Neural cell (in vitro differentiated cells): ENCODE measurements around the gene BUD23. TPM values are rescaled to one million over a fixed set of nuclear protein-coding genes. Genes with fewer than 3 reads are reported as not detected.

Experiments used
- H2AFZ ChIP-seq: fragments of 200-600, 300-800 bp; sonication (generic), shearing (Covaris generic); 2 replicates; pipeline ENCODE4 v1.6.0; 2014; ENCODE audit warnings: low read depth, mild to moderate bottlenecking, antibody characterized with exemption, low read length, moderate library complexity
- H3F3A ChIP-seq: fragments of 200-600 bp; shearing (Covaris generic); 2 replicates; pipeline ENCODE4 v1.6.1; 2016; ENCODE audit warnings: mild to moderate bottlenecking, moderate library complexity, mixed read lengths, antibody characterized with exemption, low read length; ENCODE audit not compliant: insufficient read depth, poor library complexity, severe bottlenecking
- H3K27ac ChIP-seq: fragments of 200-600, 300-800 bp; sonication (generic), shearing (Covaris generic); 2 replicates; pipeline ENCODE4 v1.5.1; 2014; ENCODE audit warnings: mild to moderate bottlenecking, low read length, moderate library complexity
- H3K27me3 ChIP-seq: fragments of 300-800, 200-600 bp; sonication (generic), shearing (Covaris generic); 2 replicates; pipeline ENCODE4 v1.6.0; 2014; ENCODE audit warnings: mild to moderate bottlenecking, low read depth, low read length, moderate library complexity; ENCODE audit not compliant: insufficient read depth
- H3K36me3 ChIP-seq: fragments of 300-800, 200-600 bp; sonication (generic), shearing (Covaris generic); 2 replicates; pipeline ENCODE4 v1.5.1; 2014; ENCODE audit warnings: mild to moderate bottlenecking, antibody characterized with exemption, low read length, moderate library complexity; ENCODE audit not compliant: insufficient read depth
- H3K4me2 ChIP-seq: fragments of 300-800, 200-600 bp; sonication (generic), shearing (Covaris generic); 2 replicates; pipeline ENCODE4 v1.6.0; 2014; ENCODE audit warnings: mild to moderate bottlenecking, low read length
- H3K4me3 ChIP-seq: fragments of 300-800, 200-600 bp; sonication (generic), shearing (Covaris generic); 2 replicates; pipeline ENCODE4 v1.5.1; 2014; ENCODE audit warnings: mild to moderate bottlenecking, low read length, moderate library complexity
- H3K79me2 ChIP-seq: fragments of 200-600 bp; shearing (Covaris generic); replicated peaks from 2 replicates; pipeline ENCODE4 v1.6.0; 2014; ENCODE audit warnings: mild to moderate bottlenecking, low read length, moderate library complexity; ENCODE audit not compliant: insufficient read depth
- H3K9ac ChIP-seq: fragments of 300-800, 200-600 bp; sonication (generic), shearing (Covaris generic); 2 replicates; pipeline ENCODE4 v1.6.1; 2016; ENCODE audit warnings: mild to moderate bottlenecking, low read length, mixed read lengths
- H3K9me2 ChIP-seq: fragments of 200-600 bp; shearing (Covaris generic); 2 replicates; pipeline ENCODE4 v1.6.1; 2016; ENCODE audit warnings: mild to moderate bottlenecking, low read length, mixed read lengths; ENCODE audit not compliant: insufficient read depth
- H3K9me3 ChIP-seq: fragments of 200-600, 300-800 bp; sonication (generic), shearing (Covaris generic); 2 replicates; pipeline ENCODE4 v1.6.1; 2016; ENCODE audit warnings: mild to moderate bottlenecking, mixed run types, low read length, moderate library complexity, mixed read lengths
- H4K20me1 ChIP-seq: fragments of 200-600 bp; shearing (Covaris generic); 2 replicates; pipeline ENCODE4 v1.6.1; 2016; ENCODE audit warnings: mild to moderate bottlenecking, mixed run types; ENCODE audit not compliant: insufficient read depth
- EP300 ChIP-seq: fragments of 450-650 bp; conservative IDR thresholded peaks from 2 replicates; pipeline ENCODE4 v1.6.1; 2014; ENCODE audit warnings: antibody characterized with exemption, mild to moderate bottlenecking, moderate library complexity; ENCODE audit not compliant: poor library complexity, severe bottlenecking
- EZH2 ChIP-seq: fragments of 200-600, 300-800 bp; shearing (Covaris generic), sonication (generic); IDR thresholded peaks from 2 replicates; pipeline ENCODE4 v1.6.1; 2014; ENCODE audit warnings: antibody characterized with exemption, low read length, borderline replicate concordance, mild to moderate bottlenecking; ENCODE audit not compliant: insufficient read depth, poor library complexity, severe bottlenecking
- MXI1 ChIP-seq: fragments of 450-650 bp; conservative IDR thresholded peaks from 2 replicates; pipeline ENCODE4 v1.6.1; 2014; ENCODE audit warnings: antibody characterized with exemption, mild to moderate bottlenecking; ENCODE audit not compliant: poor library complexity, severe bottlenecking
- POLR2AphosphoS5 ChIP-seq: IDR thresholded peaks from 2 replicates; pipeline ENCODE4 v1.6.1; 2012
- RAD21 ChIP-seq: fragments of 450-650 bp; conservative IDR thresholded peaks from 2 replicates; pipeline ENCODE4 v1.6.1; 2014; ENCODE audit warnings: antibody characterized with exemption, mild to moderate bottlenecking, moderate library complexity
- SMC3 ChIP-seq: fragments of 450-650 bp; conservative IDR thresholded peaks from 2 replicates; pipeline ENCODE4 v1.6.1; 2014; ENCODE audit warnings: antibody characterized with exemption, mild to moderate bottlenecking, moderate library complexity; ENCODE audit not compliant: poor library complexity
- TAF1 ChIP-seq: IDR thresholded peaks from 2 replicates; pipeline ENCODE4 v1.6.1; 2012; ENCODE audit warnings: low read depth
- polyA plus RNA-seq: library from polyadenylated mRNA; depleted of rRNA; stranded (reverse); fragments of >200 nt; gene quantifications from 2 replicates; pipeline ENCODE4 v1.2.3, GENCODE V29; 2014
- TF ChIP-seq, protein P1 (sequence below): IDR thresholded peaks from 2 replicates; pipeline ENCODE4 v1.6.1; 2012; ENCODE audit warnings: borderline replicate concordance
- TF ChIP-seq, protein P2 (sequence below): fragments of 450-650 bp; IDR thresholded peaks from 2 replicates; pipeline ENCODE4 v1.5.1; 2014; ENCODE audit warnings: antibody characterized with exemption, mild to moderate bottlenecking, moderate library complexity; ENCODE audit not compliant: poor library complexity, severe bottlenecking

BUD23 gene
- polyA plus RNA-seq, 1 donor from 2014 or later, result 82.9 TPM

DNA sequence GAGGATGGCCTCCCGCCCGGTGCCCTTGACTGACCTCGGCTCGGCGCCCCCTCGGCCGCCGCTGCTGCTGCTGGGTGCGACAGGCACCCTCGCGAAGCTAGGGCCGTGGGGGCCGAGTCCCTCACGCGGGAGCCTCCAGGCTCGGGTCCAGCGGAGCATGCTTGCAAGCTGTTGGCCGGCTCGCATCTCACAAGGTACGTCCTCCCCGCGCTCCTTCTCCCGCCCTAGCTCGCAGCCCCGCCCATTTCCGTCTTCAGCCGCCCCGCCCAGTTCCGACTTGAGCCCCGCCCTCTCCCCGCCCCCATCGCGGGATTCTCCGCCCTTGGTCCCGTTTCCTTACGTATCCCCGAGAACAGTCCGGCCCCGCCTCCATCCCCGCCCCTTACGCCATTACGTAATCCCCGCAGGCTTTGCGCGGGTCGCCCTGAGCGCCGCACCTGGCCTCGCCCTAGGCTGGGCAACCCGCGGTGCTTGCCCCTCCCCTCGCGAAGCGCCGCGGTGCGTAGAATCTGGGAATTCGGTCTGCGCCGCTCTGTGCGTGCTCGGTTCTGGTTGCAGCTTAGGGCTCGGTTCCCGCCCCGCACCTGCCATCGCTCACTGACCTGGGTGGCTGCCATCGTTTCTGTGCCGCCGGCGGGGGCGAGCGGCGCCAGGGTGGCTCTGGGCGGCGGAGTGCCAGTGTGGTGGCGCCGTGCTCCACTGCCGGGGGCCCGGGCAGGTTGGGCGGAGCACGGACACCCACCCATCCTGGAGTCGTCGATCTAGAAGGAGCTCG lies 55.4 kb downstream of the BUD23 start, which contains the start of gene ABHD11:
TSS of gene ABHD11 (minus strand) at position 191 of the 775 bp plus-strand sequence. CDS start at position 159, 32 bp downstream.
- H3K4me2 ChIP-seq, result peak within 1 kb of the TSS; percentile 80
- H3K79me2 ChIP-seq, result no peaks in the 10 kb centered on the region
- H2AFZ ChIP-seq, result peak within 1 kb of the TSS; percentile 98
- TF ChIP-seq POLR2AphosphoS5 (peak; percentile 99), TAF1 (peak; percentile 82), RAD21 (peak; percentile 36), SMC3 (peak; percentile 49), MXI1 (peak; percentile 72), EP300 (peak; percentile 64), EZH2 (no peak)
- TF ChIP-seq, protein P1, sequence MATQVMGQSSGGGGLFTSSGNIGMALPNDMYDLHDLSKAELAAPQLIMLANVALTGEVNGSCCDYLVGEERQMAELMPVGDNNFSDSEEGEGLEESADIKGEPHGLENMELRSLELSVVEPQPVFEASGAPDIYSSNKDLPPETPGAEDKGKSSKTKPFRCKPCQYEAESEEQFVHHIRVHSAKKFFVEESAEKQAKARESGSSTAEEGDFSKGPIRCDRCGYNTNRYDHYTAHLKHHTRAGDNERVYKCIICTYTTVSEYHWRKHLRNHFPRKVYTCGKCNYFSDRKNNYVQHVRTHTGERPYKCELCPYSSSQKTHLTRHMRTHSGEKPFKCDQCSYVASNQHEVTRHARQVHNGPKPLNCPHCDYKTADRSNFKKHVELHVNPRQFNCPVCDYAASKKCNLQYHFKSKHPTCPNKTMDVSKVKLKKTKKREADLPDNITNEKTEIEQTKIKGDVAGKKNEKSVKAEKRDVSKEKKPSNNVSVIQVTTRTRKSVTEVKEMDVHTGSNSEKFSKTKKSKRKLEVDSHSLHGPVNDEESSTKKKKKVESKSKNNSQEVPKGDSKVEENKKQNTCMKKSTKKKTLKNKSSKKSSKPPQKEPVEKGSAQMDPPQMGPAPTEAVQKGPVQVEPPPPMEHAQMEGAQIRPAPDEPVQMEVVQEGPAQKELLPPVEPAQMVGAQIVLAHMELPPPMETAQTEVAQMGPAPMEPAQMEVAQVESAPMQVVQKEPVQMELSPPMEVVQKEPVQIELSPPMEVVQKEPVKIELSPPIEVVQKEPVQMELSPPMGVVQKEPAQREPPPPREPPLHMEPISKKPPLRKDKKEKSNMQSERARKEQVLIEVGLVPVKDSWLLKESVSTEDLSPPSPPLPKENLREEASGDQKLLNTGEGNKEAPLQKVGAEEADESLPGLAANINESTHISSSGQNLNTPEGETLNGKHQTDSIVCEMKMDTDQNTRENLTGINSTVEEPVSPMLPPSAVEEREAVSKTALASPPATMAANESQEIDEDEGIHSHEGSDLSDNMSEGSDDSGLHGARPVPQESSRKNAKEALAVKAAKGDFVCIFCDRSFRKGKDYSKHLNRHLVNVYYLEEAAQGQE, result peak; percentile 87
- TF ChIP-seq, protein P2, sequence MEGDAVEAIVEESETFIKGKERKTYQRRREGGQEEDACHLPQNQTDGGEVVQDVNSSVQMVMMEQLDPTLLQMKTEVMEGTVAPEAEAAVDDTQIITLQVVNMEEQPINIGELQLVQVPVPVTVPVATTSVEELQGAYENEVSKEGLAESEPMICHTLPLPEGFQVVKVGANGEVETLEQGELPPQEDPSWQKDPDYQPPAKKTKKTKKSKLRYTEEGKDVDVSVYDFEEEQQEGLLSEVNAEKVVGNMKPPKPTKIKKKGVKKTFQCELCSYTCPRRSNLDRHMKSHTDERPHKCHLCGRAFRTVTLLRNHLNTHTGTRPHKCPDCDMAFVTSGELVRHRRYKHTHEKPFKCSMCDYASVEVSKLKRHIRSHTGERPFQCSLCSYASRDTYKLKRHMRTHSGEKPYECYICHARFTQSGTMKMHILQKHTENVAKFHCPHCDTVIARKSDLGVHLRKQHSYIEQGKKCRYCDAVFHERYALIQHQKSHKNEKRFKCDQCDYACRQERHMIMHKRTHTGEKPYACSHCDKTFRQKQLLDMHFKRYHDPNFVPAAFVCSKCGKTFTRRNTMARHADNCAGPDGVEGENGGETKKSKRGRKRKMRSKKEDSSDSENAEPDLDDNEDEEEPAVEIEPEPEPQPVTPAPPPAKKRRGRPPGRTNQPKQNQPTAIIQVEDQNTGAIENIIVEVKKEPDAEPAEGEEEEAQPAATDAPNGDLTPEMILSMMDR, result peak; percentile 44
- peak within 1 kb of the TSS; percentile 97 for H3K9ac ChIP-seq
- H3K9me3 ChIP-seq, result no peaks in the 10 kb centered on the region
- no peaks in the 10 kb centered on the region for H3F3A ChIP-seq
- peak within 1 kb of the TSS; percentile 84 for H3K27ac ChIP-seq
- no peaks in the 10 kb centered on the region for H4K20me1 ChIP-seq
- peak within 1 kb of the TSS; percentile 81 for H3K4me3 ChIP-seq
- no peaks in the 10 kb centered on the region for H3K27me3 ChIP-seq
- no peaks in the 10 kb centered on the region for H3K9me2 ChIP-seq
- H3K36me3 ChIP-seq, result no peaks in the 10 kb centered on the region

DNA sequence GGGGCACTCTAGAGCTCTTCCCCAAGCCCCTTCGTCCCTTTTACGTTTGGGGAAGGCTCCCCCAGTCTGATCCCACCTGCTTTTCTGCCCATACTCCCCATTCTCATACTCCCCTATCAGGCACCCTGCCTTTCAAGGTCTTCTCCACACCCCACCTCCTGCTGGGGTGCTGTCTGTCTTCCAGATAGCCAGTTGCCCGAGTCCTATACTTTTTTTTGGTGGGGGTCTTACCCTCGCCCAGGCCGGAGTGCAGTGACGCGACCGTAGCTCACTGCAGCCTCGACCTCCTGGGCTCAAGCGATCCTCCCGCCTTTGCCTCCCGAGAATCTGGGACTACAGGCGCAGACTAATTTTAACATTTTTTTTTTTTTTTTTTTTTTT lies 56.0 kb downstream of the BUD23 start:
- no peaks in the 10 kb centered on the region for H3K36me3 ChIP-seq
- TF ChIP-seq POLR2AphosphoS5 (no peak), EZH2 (no peak), RAD21 (no peak), EP300 (no peak), MXI1 (no peak)
- TF ChIP-seq, protein P2, result no peak
- TF ChIP-seq, protein P1, result no peak
- H2AFZ ChIP-seq, result peak overlapping the region; percentile 98

More for the DNA sequence above, 56.0 kb downstream of the BUD23 start:
- Histone ChIP-seq H4K20me1 (no peaks in the 10 kb centered on the region), H3K9me3 (no peaks in the 10 kb centered on the region), H3K27ac (peak overlapping the region; percentile 84), H3K9ac (peak overlapping the region; percentile 97), H3F3A (no peaks in the 10 kb centered on the region), H3K9me2 (no peaks in the 10 kb centered on the region), H3K4me2 (peak overlapping the region; percentile 49), H3K27me3 (no peaks in the 10 kb centered on the region), H3K79me2 (no peaks in the 10 kb centered on the region), H3K4me3 (peak overlapping the region; percentile 81)
